WTC11 (cell line): Measurements from ENCODE around the gene SPOUT1.
"Not testable (repeated sequence)": the region's sequence is repeated elsewhere in the genome, so short reads cannot be mapped to it uniquely, and the experiment has no call there.

ENCODE experiments used
- GABPB1 ChIP-seq: sonication (generic); formaldehyde crosslinking; IDR thresholded peaks from 2 replicates; pipeline ENCODE4 v1.8.1; 2023; ENCODE audit warnings: mild to moderate bottlenecking, missing genetic modification reagents
- TF ChIP-seq, protein P1 (sequence below): fragments of 200-600 bp; IDR thresholded peaks from 2 replicates; pipeline ENCODE4 v1.8.0; 2022; ENCODE audit warnings: antibody characterized with exemption
- TF ChIP-seq, protein P2 (sequence below): sonication (generic); formaldehyde crosslinking; IDR thresholded peaks from 2 replicates; pipeline ENCODE4 v1.8.1; 2023; ENCODE audit warnings: mild to moderate bottlenecking, missing genetic modification reagents, moderate library complexity
- TF ChIP-seq, protein P3 (sequence below): sonication (generic); formaldehyde crosslinking; IDR thresholded peaks from 2 replicates; pipeline ENCODE4 v1.8.1; 2022; ENCODE audit warnings: missing genetic modification reagents, borderline replicate concordance

DNA sequence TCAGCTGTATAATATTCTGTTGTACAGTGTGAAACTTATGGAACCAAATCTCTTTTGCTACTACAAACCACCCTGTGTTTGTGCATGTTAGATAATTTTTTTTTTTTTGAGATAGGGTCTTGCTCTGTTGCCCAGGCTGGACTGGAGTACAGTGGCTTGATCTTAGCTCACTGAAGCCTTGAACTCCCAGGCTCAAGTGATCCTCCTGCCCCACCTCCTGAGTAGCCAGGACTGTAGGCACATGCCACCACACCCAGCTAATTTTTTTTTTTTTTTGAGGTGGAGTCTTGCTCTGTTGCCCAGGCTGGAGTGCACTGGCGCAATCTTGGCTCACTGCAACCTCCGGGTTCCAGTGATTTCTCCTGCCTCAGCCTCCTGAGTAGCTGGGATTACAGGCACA is 34.6 kb downstream of the SPOUT1 start:
- TF ChIP-seq, protein P1, sequence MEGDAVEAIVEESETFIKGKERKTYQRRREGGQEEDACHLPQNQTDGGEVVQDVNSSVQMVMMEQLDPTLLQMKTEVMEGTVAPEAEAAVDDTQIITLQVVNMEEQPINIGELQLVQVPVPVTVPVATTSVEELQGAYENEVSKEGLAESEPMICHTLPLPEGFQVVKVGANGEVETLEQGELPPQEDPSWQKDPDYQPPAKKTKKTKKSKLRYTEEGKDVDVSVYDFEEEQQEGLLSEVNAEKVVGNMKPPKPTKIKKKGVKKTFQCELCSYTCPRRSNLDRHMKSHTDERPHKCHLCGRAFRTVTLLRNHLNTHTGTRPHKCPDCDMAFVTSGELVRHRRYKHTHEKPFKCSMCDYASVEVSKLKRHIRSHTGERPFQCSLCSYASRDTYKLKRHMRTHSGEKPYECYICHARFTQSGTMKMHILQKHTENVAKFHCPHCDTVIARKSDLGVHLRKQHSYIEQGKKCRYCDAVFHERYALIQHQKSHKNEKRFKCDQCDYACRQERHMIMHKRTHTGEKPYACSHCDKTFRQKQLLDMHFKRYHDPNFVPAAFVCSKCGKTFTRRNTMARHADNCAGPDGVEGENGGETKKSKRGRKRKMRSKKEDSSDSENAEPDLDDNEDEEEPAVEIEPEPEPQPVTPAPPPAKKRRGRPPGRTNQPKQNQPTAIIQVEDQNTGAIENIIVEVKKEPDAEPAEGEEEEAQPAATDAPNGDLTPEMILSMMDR: not testable (repeated sequence)
- TF ChIP-seq, protein P2, sequence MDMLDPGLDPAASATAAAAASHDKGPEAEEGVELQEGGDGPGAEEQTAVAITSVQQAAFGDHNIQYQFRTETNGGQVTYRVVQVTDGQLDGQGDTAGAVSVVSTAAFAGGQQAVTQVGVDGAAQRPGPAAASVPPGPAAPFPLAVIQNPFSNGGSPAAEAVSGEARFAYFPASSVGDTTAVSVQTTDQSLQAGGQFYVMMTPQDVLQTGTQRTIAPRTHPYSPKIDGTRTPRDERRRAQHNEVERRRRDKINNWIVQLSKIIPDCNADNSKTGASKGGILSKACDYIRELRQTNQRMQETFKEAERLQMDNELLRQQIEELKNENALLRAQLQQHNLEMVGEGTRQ (CRISPR knock-in tag): not testable (repeated sequence)
- not testable (repeated sequence) for TF ChIP-seq GABPB1 (CRISPR knock-in tag)
- TF ChIP-seq, protein P3, sequence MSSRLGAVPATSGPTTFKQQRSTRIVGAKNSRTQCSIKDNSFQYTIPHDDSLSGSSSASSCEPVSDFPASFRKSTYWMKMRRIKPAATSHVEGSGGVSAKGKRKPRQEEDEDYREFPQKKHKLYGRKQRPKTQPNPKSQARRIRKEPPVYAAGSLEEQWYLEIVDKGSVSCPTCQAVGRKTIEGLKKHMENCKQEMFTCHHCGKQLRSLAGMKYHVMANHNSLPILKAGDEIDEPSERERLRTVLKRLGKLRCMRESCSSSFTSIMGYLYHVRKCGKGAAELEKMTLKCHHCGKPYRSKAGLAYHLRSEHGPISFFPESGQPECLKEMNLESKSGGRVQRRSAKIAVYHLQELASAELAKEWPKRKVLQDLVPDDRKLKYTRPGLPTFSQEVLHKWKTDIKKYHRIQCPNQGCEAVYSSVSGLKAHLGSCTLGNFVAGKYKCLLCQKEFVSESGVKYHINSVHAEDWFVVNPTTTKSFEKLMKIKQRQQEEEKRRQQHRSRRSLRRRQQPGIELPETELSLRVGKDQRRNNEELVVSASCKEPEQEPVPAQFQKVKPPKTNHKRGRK (CRISPR knock-in tag): not testable (repeated sequence)
